ENCODE data around the gene LIME1. TPM values are rescaled to one million over a fixed set of nuclear protein-coding genes. Genes with fewer than 3 reads are reported as not detected.

Gene LIME1
- total RNA-seq, 2 experiments from 2014 or later, result 149 to 165 TPM

DNA sequence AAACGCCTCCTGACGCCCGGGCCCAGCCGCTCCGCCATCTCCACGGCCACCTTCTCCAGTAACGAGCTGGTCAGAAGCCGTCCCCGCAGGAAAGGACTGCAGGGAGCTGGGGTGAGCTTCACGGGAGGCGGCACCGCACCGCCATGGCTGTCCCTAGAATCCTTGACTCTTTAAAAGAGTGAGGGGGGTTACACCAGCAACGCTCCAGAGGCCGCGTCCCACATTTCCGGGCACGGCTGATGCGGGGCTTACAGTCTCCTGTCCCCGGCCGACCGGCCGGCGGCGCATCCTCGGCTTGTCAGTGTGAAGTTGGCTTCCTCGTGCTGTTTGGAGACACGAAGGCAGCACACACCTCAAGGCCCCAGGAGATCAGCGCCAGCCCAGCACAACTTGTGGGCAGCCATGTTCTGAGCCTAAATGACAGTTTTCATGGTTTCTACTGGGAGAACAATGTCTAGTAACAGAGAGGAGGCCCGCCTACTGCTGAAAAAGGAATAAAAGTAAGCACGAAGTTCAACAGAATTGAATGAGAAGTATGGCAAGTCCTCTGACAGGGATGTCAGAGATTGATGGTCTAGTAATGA, 33.5 kb downstream of the LIME1 start:
- H3K27ac ChIP-seq (ENCODE audit: low read depth in 1 of 2, low read length in 2 of 2), result no peak overlapping the region
- Mint-ChIP-seq H3K27ac (no peak overlapping the region), H3K36me3 (ENCODE audit: low read depth) (no peaks in the 10 kb centered on the region), H3K9me3 (no peaks in the 10 kb centered on the region), H3K4me1 (ENCODE audit: low read depth) (peaks cover 5% of the 10 kb centered on the region), H3K4me3 (no peak overlapping the region), H3K27me3 (no peaks in the 10 kb centered on the region)
- intact Hi-C loops (cut with DNase I, micrococcal nuclease), result no loop called here
- H3K9me3 ChIP-seq (ENCODE audit: control insufficient read depth in 1 of 2, insufficient read depth in 1 of 2, low read length in 2 of 2), result no peaks in the 10 kb centered on the region
- H3K27me3 ChIP-seq (ENCODE audit: control insufficient read depth in 1 of 2, insufficient read depth in 2 of 2, low read length in 2 of 2), result no peaks in the 10 kb centered on the region
- H3K36me3 ChIP-seq (ENCODE audit: insufficient read depth, low read length), result no peaks in the 10 kb centered on the region
- ATAC-seq (ENCODE audit: poor library complexity) (no peak), DNase-seq (no peak)
- H3K4me3 ChIP-seq (ENCODE audit: low read length), result no peak overlapping the region
- peaks cover 4% of the 10 kb centered on the region for H3K4me1 ChIP-seq (ENCODE audit: insufficient read depth, low read length)
- POLR2A ChIA-PET, result no interaction called here
- CTCF ChIA-PET, result no interaction called here
- no peak for TF ChIP-seq CTCF (IDR thresholded peaks at IDR 0.05)

DNA sequence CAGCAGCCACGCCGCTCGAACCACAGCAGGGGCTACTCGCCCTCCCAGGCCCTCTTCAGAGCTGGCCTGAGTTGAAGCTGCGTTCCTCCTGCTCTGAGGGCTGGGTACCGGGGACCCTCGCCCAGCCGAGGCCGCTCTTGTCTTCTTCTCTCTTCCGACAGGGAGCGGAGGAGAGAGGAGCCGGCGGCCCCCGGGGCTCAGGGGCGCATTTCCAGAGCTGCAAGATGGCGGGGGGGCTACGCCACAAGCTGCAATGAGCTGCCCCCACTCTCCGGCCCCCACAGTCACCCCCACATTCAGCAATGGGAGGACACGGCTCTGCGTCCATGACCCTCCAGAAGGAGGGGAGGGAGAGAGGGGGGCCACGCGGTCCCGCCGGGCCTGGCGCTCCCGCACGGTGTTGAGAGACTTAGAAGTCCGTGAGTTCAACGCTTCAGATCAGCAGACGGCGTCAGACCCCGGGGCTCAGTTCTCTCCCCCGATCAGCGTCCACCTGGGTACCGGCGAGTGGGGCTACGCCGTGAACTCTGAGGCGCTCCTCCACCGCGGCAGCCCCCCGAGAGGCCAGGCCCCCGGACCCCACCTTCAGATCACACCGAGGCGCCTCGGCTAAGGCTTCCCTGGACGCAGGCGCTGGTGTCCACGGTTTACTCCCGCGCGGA, 34.7 kb downstream of the LIME1 start:
- intact Hi-C loops (cut with DNase I, micrococcal nuclease), result no loop called here
- no peak overlapping the region for H3K27ac ChIP-seq (ENCODE audit: low read depth in 1 of 2, low read length in 2 of 2)
- H3K36me3 Mint-ChIP-seq (ENCODE audit: low read depth), result no peaks in the 10 kb centered on the region
- no peak overlapping the region for H3K4me3 ChIP-seq (ENCODE audit: low read length)
- no peaks in the 10 kb centered on the region for H3K27me3 Mint-ChIP-seq
- H3K4me1 ChIP-seq (ENCODE audit: insufficient read depth, low read length), result peaks cover 4% of the 10 kb centered on the region
- no peaks in the 10 kb centered on the region for H3K27me3 ChIP-seq (ENCODE audit: control insufficient read depth in 1 of 2, insufficient read depth in 2 of 2, low read length in 2 of 2)
- H3K4me1 Mint-ChIP-seq (ENCODE audit: low read depth), result peaks cover 5% of the 10 kb centered on the region
- no peak overlapping the region for H3K27ac Mint-ChIP-seq
- TF ChIP-seq CTCF (IDR thresholded peaks at IDR 0.05), result no peak
- ATAC-seq (ENCODE audit: poor library complexity) (no peak), DNase-seq (no peak)
- POLR2A ChIA-PET, result no interaction called here
- H3K36me3 ChIP-seq (ENCODE audit: insufficient read depth, low read length), result no peaks in the 10 kb centered on the region
- CTCF ChIA-PET, result no interaction called here
- H3K9me3 ChIP-seq (ENCODE audit: control insufficient read depth in 1 of 2, insufficient read depth in 1 of 2, low read length in 2 of 2), result no peaks in the 10 kb centered on the region
- no peaks in the 10 kb centered on the region for H3K9me3 Mint-ChIP-seq
- H3K4me3 Mint-ChIP-seq, result no peak overlapping the region

- Mint-ChIP-seq H3K4me1 (ENCODE audit: low read depth) (peaks cover 5% of the 10 kb centered on the region), H3K27ac (no peak overlapping the region), H3K4me3 (no peak overlapping the region), H3K9me3 (no peaks in the 10 kb centered on the region), H3K27me3 (no peaks in the 10 kb centered on the region), H3K36me3 (ENCODE audit: low read depth) (no peaks in the 10 kb centered on the region)
- Histone ChIP-seq H3K9me3 (ENCODE audit: control insufficient read depth in 1 of 2, insufficient read depth in 1 of 2, low read length in 2 of 2) (no peaks in the 10 kb centered on the region), H3K27me3 (ENCODE audit: control insufficient read depth in 1 of 2, insufficient read depth in 2 of 2, low read length in 2 of 2) (no peaks in the 10 kb centered on the region), H3K27ac (ENCODE audit: low read depth in 1 of 2, low read length in 2 of 2) (no peak overlapping the region), H3K4me1 (ENCODE audit: insufficient read depth, low read length) (peaks cover 4% of the 10 kb centered on the region), H3K36me3 (ENCODE audit: insufficient read depth, low read length) (no peaks in the 10 kb centered on the region), H3K4me3 (ENCODE audit: low read length) (no peak overlapping the region)
- ChIA-PET POLR2A (no interaction called here), CTCF (interaction anchor here (0.7 kb wide), 1 partner anchor 348 kb away, joined by 3 read pairs; no protein-coding TSS in a partner anchor)
- no peak for DNase-seq
- TF ChIP-seq CTCF (IDR thresholded peaks at IDR 0.05), result no peak
- intact Hi-C loops (cut with DNase I, micrococcal nuclease), result no loop called here
- ATAC-seq (ENCODE audit: poor library complexity), result no peak
Observed at GRCh38 chr20:63772781-63773518, 36.5 kb downstream of the LIME1 start.
